ENCODE measurements around the gene PDE4D. TPM values are rescaled to one million over a fixed set of nuclear protein-coding genes. Genes with fewer than 3 reads are reported as not detected.

PDE4D gene
- total RNA-seq, 1 donor from 2014 or later: 11.8 TPM

DNA sequence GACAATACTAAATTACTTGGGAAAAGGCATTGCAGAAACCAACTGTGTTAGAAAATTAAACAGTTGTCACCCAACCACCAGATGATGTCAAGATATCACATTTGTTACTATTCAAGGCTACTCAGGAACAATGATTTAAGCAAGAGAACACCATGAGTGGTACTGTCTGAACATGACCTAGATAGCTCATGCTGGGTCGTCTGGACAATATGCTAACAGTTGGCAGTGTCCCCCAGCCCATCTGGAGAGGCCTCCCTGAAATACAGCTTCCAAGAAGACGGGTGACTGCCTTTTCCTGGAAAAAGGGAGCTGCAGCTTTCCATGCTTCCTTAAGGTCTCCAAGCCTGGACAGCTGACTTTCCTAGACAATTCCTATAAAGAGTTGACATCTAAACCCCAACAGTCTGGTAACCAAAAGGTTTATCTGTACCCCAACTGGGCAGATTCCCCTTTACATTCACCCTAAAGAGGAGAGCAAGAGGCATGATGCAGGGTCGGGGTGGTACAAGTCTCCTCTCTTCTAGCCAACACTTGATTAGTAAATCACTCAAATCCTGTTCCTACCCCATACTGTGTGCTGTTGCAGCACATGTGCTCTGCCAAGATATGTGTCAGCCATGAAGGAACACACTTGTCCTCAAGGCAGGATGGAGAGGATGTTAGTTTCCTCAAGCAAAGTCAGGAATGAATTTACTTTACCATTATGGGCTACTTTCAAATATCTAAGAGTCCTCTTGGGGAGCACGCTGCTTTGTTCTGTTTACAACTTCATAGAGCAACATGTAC, 433.0 kb downstream of the PDE4D start:
- H3K27me3 Mint-ChIP-seq (ENCODE audit: low read depth): no peaks in the 10 kb centered on the region
- peaks cover 3% of the 10 kb centered on the region for H3K36me3 Mint-ChIP-seq (ENCODE audit: low read depth)
- H3K9me3 Mint-ChIP-seq: peaks cover 5% of the 10 kb centered on the region
- H3K27ac Mint-ChIP-seq (ENCODE audit: unreplicated experiment): no peak overlapping the region
- H3K4me3 Mint-ChIP-seq: no peak overlapping the region
- no peak for DNase-seq (ENCODE audit: low read depth, low spot score)
- TF ChIP-seq, protein P1, sequence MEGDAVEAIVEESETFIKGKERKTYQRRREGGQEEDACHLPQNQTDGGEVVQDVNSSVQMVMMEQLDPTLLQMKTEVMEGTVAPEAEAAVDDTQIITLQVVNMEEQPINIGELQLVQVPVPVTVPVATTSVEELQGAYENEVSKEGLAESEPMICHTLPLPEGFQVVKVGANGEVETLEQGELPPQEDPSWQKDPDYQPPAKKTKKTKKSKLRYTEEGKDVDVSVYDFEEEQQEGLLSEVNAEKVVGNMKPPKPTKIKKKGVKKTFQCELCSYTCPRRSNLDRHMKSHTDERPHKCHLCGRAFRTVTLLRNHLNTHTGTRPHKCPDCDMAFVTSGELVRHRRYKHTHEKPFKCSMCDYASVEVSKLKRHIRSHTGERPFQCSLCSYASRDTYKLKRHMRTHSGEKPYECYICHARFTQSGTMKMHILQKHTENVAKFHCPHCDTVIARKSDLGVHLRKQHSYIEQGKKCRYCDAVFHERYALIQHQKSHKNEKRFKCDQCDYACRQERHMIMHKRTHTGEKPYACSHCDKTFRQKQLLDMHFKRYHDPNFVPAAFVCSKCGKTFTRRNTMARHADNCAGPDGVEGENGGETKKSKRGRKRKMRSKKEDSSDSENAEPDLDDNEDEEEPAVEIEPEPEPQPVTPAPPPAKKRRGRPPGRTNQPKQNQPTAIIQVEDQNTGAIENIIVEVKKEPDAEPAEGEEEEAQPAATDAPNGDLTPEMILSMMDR (conservative IDR thresholded peaks at IDR 0.05): no peak
- no peaks in the 10 kb centered on the region for H3K4me1 Mint-ChIP-seq

GRCh38 chr5:59458966-59459729, 434.4 kb downstream of the PDE4D start:
- DNase-seq (ENCODE audit: low read depth, low spot score): no peak
- peaks cover 3% of the 10 kb centered on the region for H3K36me3 Mint-ChIP-seq (ENCODE audit: low read depth)
- peaks cover 5% of the 10 kb centered on the region for H3K9me3 Mint-ChIP-seq
- no peak overlapping the region for H3K4me3 Mint-ChIP-seq
- TF ChIP-seq, protein P1 (conservative IDR thresholded peaks at IDR 0.05): no peak
- no peaks in the 10 kb centered on the region for H3K27me3 Mint-ChIP-seq (ENCODE audit: low read depth)
- H3K4me1 Mint-ChIP-seq: no peaks in the 10 kb centered on the region
- no peak overlapping the region for H3K27ac Mint-ChIP-seq (ENCODE audit: unreplicated experiment)

- Mint-ChIP-seq H3K4me1 (no peaks in the 10 kb centered on the region), H3K36me3 (ENCODE audit: low read depth) (peaks cover 3% of the 10 kb centered on the region), H3K27ac (ENCODE audit: unreplicated experiment) (no peak overlapping the region), H3K9me3 (peaks cover 5% of the 10 kb centered on the region), H3K27me3 (ENCODE audit: low read depth) (no peaks in the 10 kb centered on the region), H3K4me3 (no peak overlapping the region)
- TF ChIP-seq, protein P1 (conservative IDR thresholded peaks at IDR 0.05): no peak
- no peak for DNase-seq (ENCODE audit: low read depth, low spot score)
Observed at GRCh38 chr5:59458321-59458720, 435.2 kb downstream of the PDE4D start.

- no peaks in the 10 kb centered on the region for H3K4me1 Mint-ChIP-seq
- TF ChIP-seq, protein P1 (conservative IDR thresholded peaks at IDR 0.05): peak; percentile 31
- H3K27ac Mint-ChIP-seq (ENCODE audit: unreplicated experiment): no peak overlapping the region
- DNase-seq (ENCODE audit: low read depth, low spot score): no peak
- no peaks in the 10 kb centered on the region for H3K27me3 Mint-ChIP-seq (ENCODE audit: low read depth)
- H3K4me3 Mint-ChIP-seq: no peak overlapping the region
- H3K36me3 Mint-ChIP-seq (ENCODE audit: low read depth): peaks cover 2% of the 10 kb centered on the region
- peaks cover 3% of the 10 kb centered on the region for H3K9me3 Mint-ChIP-seq
Observed at GRCh38 chr5:59449905-59450644, 443.5 kb downstream of the PDE4D start.

GRCh38 chr5:59446356-59446755, 447.2 kb downstream of the PDE4D start:
- Mint-ChIP-seq H3K27me3 (ENCODE audit: low read depth) (no peaks in the 10 kb centered on the region), H3K9me3 (peaks cover 7% of the 10 kb centered on the region), H3K4me3 (no peak overlapping the region), H3K4me1 (no peaks in the 10 kb centered on the region), H3K27ac (ENCODE audit: unreplicated experiment) (no peak overlapping the region), H3K36me3 (ENCODE audit: low read depth) (peaks cover 2% of the 10 kb centered on the region)
- DNase-seq (ENCODE audit: low read depth, low spot score): no peak
- TF ChIP-seq, protein P1 (conservative IDR thresholded peaks at IDR 0.05): no peak
